Testis (tissue), 2 donors: ENCODE data around the gene PDAP1.

ENCODE experiments used
- POLR2A ChIP-seq: fragments of 450-650 bp; IDR thresholded peaks from one replicate; pipeline ENCODE4 v1.6.1; 2017; ENCODE audit warnings: antibody characterized with exemption, mild to moderate bottlenecking, moderate library complexity
- TF ChIP-seq, protein P1 (sequence below), 3 experiments: fragments of 450-650 bp in 2 of 3; fragments of 200-600 bp in 1 of 3; sonication (generic) in 1 of 3; IDR thresholded peaks; one replicate each; pipeline ENCODE4 v1.5.1; 2016 to 2019; ENCODE audit warnings: antibody characterized with exemption in 3 of 3, mild to moderate bottlenecking in 2 of 3, moderate library complexity in 1 of 3

- TF ChIP-seq, protein P1, sequence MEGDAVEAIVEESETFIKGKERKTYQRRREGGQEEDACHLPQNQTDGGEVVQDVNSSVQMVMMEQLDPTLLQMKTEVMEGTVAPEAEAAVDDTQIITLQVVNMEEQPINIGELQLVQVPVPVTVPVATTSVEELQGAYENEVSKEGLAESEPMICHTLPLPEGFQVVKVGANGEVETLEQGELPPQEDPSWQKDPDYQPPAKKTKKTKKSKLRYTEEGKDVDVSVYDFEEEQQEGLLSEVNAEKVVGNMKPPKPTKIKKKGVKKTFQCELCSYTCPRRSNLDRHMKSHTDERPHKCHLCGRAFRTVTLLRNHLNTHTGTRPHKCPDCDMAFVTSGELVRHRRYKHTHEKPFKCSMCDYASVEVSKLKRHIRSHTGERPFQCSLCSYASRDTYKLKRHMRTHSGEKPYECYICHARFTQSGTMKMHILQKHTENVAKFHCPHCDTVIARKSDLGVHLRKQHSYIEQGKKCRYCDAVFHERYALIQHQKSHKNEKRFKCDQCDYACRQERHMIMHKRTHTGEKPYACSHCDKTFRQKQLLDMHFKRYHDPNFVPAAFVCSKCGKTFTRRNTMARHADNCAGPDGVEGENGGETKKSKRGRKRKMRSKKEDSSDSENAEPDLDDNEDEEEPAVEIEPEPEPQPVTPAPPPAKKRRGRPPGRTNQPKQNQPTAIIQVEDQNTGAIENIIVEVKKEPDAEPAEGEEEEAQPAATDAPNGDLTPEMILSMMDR (IDR thresholded peaks at IDR 0.05), result no peak
- no peak for TF ChIP-seq POLR2A
These were observed 40.9 kb upstream of the PDAP1 start for GRCh38 chr7:99449326-99449725.
